ENCODE measurements around the gene SLC9A6. TPM values are rescaled to one million over a fixed set of nuclear protein-coding genes. Genes with fewer than 3 reads are reported as not detected.
"Not testable (repeated sequence)": the region's sequence is repeated elsewhere in the genome, so short reads cannot be mapped to it uniquely, and the experiment has no call there.

SLC9A6 gene
- total and polyA plus RNA-seq, 2 experiments from 2014 or later: 11.8 to 13.2 TPM

GRCh38 chrX:136067097-136067496 lies 81.9 kb downstream of the SLC9A6 start:
- Histone ChIP-seq H3K27me3 (no peaks in the 10 kb centered on the region), H3K4me3 (no peak overlapping the region), H3K36me3 (no peaks in the 10 kb centered on the region), H3K4me1 (ENCODE audit: low read depth) (no peaks in the 10 kb centered on the region), H3K9me3 (ENCODE audit: low read depth) (no peaks in the 10 kb centered on the region), H3K27ac (no peak overlapping the region)
- DNase-seq (ENCODE audit: low read depth in 1 of 2, low spot score in 1 of 2): no peak
- no peak for TF ChIP-seq CTCF (IDR thresholded peaks at IDR 0.05; ENCODE audit: low read depth, low read length)

GRCh38 chrX:136067966-136068365 lies 82.7 kb downstream of the SLC9A6 start:
- H3K4me3 ChIP-seq: no peak overlapping the region
- H3K27me3 ChIP-seq: no peaks in the 10 kb centered on the region
- no peaks in the 10 kb centered on the region for H3K36me3 ChIP-seq
- no peak for DNase-seq (ENCODE audit: low read depth in 1 of 2, low spot score in 1 of 2)
- no peak overlapping the region for H3K27ac ChIP-seq
- H3K4me1 ChIP-seq (ENCODE audit: low read depth): no peaks in the 10 kb centered on the region
- no peaks in the 10 kb centered on the region for H3K9me3 ChIP-seq (ENCODE audit: low read depth)
- TF ChIP-seq CTCF (IDR thresholded peaks at IDR 0.05; ENCODE audit: low read depth, low read length): no peak

GRCh38 chrX:136076942-136077341 lies 91.7 kb downstream of the SLC9A6 start:
- H3K4me1 ChIP-seq (ENCODE audit: low read depth): no peaks in the 10 kb centered on the region
- no peak overlapping the region for H3K27ac ChIP-seq
- H3K36me3 ChIP-seq: no peaks in the 10 kb centered on the region
- no peaks in the 10 kb centered on the region for H3K27me3 ChIP-seq
- no peak for TF ChIP-seq CTCF (IDR thresholded peaks at IDR 0.05; ENCODE audit: low read depth, low read length)
- no peak for DNase-seq (ENCODE audit: low read depth in 1 of 2, low spot score in 1 of 2)
- no peak overlapping the region for H3K4me3 ChIP-seq
- no peaks in the 10 kb centered on the region for H3K9me3 ChIP-seq (ENCODE audit: low read depth)

- no peak overlapping the region for H3K4me3 ChIP-seq
- H3K9me3 ChIP-seq (ENCODE audit: low read depth): no peaks in the 10 kb centered on the region
- H3K4me1 ChIP-seq (ENCODE audit: low read depth): no peaks in the 10 kb centered on the region
- DNase-seq (ENCODE audit: low read depth in 1 of 2, low spot score in 1 of 2): no peak
- no peak overlapping the region for H3K27ac ChIP-seq
- H3K27me3 ChIP-seq: no peaks in the 10 kb centered on the region
- TF ChIP-seq CTCF (IDR thresholded peaks at IDR 0.05; ENCODE audit: low read depth, low read length): no peak
- H3K36me3 ChIP-seq: no peaks in the 10 kb centered on the region
These were observed 95.5 kb downstream of the SLC9A6 start for GRCh38 chrX:136080766-136081165.

- Histone ChIP-seq H3K4me1 (ENCODE audit: low read depth) (no peaks in the 10 kb centered on the region), H3K9me3 (ENCODE audit: low read depth) (no peaks in the 10 kb centered on the region), H3K27ac (no peak overlapping the region), H3K27me3 (no peaks in the 10 kb centered on the region), H3K4me3 (no peak overlapping the region), H3K36me3 (no peaks in the 10 kb centered on the region)
- peak in 1 of 2 donors; percentile 2 for DNase-seq (ENCODE audit: low read depth in 1 of 2, low spot score in 1 of 2)
- no peak for TF ChIP-seq CTCF (IDR thresholded peaks at IDR 0.05; ENCODE audit: low read depth, low read length)
These were observed 101.3 kb downstream of the SLC9A6 start for GRCh38 chrX:136086521-136086920.

- H3K9me3 ChIP-seq (ENCODE audit: low read depth); DNase-seq (ENCODE audit: low read depth in 1 of 2, low spot score in 1 of 2); H3K36me3 ChIP-seq; H3K27me3 ChIP-seq; H3K4me3 ChIP-seq; H3K4me1 ChIP-seq (ENCODE audit: low read depth); H3K27ac ChIP-seq: not testable (repeated sequence)
These were observed 106.7 kb downstream of the SLC9A6 start for GRCh38 chrX:136091898-136092297.

Measured in cardiac muscle cell (in vitro differentiated cells and primary cell).